CD4-positive, alpha-beta T cell treated with Interleukin-12 subunit alpha and Interleukin-12 subunit beta, for 1 hour (primary cell): ENCODE measurements around the gene GAB1.

Experiments
- DNase-seq: peaks from one replicate; pipeline ENCODE4 v3.0.0-alpha.2; 2020

GAB1 gene

GRCh38 chr4:143424276-143424675 is 87.6 kb downstream of the GAB1 start:
- no peak for DNase-seq

- DNase-seq, result no peak
These were observed 95.0 kb downstream of the GAB1 start for GRCh38 chr4:143431526-143432257.

GRCh38 chr4:143432258-143432591 is 95.5 kb downstream of the GAB1 start:
- DNase-seq, result no peak

- no peak for DNase-seq
These were observed 96.6 kb downstream of the GAB1 start for GRCh38 chr4:143433231-143433630.

- DNase-seq, result no peak
These were observed 99.3 kb downstream of the GAB1 start for GRCh38 chr4:143435955-143436354.

GRCh38 chr4:143437476-143437875 is 100.8 kb downstream of the GAB1 start:
- DNase-seq, result no peak

- no peak for DNase-seq
These were observed 101.3 kb downstream of the GAB1 start for GRCh38 chr4:143437937-143438336.

GRCh38 chr4:143438710-143439109 is 102.0 kb downstream of the GAB1 start:
- no peak for DNase-seq

GRCh38 chr4:143441109-143441508 is 104.4 kb downstream of the GAB1 start:
- DNase-seq, result no peak

- DNase-seq, result no peak
These were observed 105.0 kb downstream of the GAB1 start for GRCh38 chr4:143441678-143442077.

- DNase-seq, result no peak
These were observed 107.1 kb downstream of the GAB1 start for GRCh38 chr4:143443728-143444127.

- no peak for DNase-seq
These were observed 114.5 kb downstream of the GAB1 start for GRCh38 chr4:143451186-143451585.

GRCh38 chr4:143455211-143455610 is 118.5 kb downstream of the GAB1 start:
- DNase-seq, result no peak

- DNase-seq, result no peak
These were observed 122.3 kb downstream of the GAB1 start for GRCh38 chr4:143458966-143459365.

GRCh38 chr4:143473334-143474126 is 136.9 kb downstream of the GAB1 start:
- no peak for DNase-seq

GRCh38 chr4:143477487-143477886 is 140.8 kb downstream of the GAB1 start:
- DNase-seq, result no peak

- no peak for DNase-seq
These were observed 144.7 kb downstream of the GAB1 start for GRCh38 chr4:143481361-143481760.

GRCh38 chr4:143482840-143483239 is 146.2 kb downstream of the GAB1 start:
- DNase-seq, result no peak

GRCh38 chr4:143486314-143486713 is 149.6 kb downstream of the GAB1 start:
- DNase-seq, result no peak

GRCh38 chr4:143488687-143489086 is 152.0 kb downstream of the GAB1 start:
- no peak for DNase-seq

GRCh38 chr4:143489106-143489505 is 152.4 kb downstream of the GAB1 start:
- no peak for DNase-seq

- DNase-seq, result no peak
These were observed 161.3 kb downstream of the GAB1 start for GRCh38 chr4:143498021-143498420.

GRCh38 chr4:143502231-143502630 is 165.6 kb downstream of the GAB1 start:
- DNase-seq, result no peak

GRCh38 chr4:143506031-143506430 is 169.4 kb downstream of the GAB1 start:
- DNase-seq, result no peak

- DNase-seq, result no peak
These were observed 175.2 kb downstream of the GAB1 start for GRCh38 chr4:143511906-143512305.
